GM18861 (cell line): ENCODE measurements around the gene CORO7.

Source experiments
- ATAC-seq: cut with Tn5 transposase; IDR thresholded peaks from one replicate; pipeline ENCODE4 v1.9.1; 2021; ENCODE audit not compliant: unreplicated experiment

Gene CORO7

DNA sequence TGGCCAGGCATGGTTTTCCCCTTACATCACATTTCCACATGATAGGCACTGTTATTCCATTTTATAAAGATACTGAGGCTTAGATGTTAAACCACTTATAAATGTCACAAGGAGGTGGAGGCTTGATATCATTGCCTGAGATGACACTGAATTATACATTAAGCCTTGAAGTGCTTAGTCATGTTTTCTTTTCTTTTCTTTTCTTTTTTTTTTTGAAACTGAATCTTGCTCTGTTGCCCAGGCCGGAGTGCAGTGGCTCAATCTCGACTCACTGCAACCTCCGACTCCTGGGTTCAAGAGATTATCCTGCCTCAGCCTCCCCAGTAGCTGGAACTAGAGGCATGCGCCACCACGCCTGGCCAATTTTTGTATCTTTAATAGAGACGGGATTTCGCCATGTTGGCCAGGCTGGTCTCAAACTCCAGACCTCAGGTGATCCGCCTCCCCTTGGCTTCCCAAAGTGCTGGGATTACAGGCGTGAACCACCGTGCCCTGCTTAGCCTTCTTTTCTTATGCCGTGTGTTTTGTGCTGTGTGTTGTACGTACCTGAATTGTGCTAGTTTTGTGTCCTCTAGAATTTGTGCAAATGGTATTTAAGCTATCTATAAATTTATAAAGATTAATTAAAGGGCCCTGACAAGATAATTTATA is 10.5 kb upstream of the CORO7 start:
- ATAC-seq, result no peak

DNA sequence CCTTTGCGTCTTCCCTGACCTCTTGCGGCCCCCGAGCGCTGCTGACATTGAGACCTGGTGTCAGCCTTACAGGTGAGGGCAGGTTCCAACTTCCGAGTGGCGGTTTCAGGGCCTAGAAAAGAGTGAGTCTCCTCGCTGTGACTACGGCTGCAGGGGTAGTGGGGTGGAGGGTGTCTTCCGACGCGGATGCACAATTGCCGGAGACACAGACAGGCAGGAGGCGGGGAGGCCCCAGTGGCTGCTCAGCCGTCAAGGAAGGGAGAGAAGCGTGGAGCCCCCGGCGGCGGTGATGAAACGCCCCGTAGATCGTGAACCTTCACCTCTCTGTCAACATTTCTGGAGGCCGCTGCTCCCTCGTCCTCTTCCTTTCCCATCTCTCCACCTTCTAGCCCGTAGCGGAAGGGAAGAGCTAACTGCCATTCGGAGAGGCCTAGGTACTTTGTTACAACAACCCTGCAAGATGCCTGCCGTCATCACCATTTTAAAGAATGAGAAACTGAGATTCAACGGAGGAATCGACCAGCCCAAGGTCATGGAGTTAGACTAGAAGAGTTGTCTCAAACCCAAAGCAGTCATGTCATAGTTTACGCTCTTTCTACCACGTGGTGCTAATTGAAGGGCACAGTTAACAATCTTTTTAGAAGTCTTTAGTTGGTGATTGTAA is 9.8 kb upstream of the CORO7 start:
- peak; percentile 11 for ATAC-seq

DNA sequence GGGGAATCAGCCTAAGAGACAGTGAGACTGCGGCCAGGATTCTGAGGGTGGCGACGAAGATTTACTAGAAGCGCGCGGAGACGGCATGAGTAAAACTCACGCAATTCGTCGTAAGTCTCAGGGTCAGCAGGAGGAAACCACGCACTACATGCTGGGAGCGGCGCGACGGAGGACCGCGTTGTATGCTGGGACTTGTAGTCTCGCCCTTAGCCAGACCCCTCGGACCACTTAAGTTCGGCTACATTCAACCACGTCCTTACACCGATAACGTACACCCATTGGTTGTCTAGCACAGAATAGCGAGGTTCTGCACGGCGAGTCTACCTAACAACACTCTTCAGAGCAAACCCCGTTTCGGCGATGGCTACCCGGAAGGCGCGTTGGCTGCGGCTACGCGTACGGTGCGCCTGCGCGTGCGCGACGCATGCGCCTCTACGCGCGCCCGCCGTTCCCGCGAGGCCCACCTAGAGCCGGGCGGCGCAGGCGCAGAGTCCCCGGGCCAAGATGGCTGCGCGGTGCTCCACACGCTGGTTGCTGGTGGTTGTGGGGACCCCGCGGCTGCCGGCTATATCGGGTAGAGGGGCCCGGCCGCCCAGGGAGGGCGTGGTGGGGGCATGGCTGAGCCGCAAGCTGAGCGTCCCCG is 9.1 kb upstream of the CORO7 start, which contains the start of gene DNAJA3:
Gene DNAJA3 (plus strand): TSS at position 491 of the 643 bp plus-strand sequence. CDS start 14 bp downstream, at position 505.
- peak; percentile 83 for ATAC-seq

DNA sequence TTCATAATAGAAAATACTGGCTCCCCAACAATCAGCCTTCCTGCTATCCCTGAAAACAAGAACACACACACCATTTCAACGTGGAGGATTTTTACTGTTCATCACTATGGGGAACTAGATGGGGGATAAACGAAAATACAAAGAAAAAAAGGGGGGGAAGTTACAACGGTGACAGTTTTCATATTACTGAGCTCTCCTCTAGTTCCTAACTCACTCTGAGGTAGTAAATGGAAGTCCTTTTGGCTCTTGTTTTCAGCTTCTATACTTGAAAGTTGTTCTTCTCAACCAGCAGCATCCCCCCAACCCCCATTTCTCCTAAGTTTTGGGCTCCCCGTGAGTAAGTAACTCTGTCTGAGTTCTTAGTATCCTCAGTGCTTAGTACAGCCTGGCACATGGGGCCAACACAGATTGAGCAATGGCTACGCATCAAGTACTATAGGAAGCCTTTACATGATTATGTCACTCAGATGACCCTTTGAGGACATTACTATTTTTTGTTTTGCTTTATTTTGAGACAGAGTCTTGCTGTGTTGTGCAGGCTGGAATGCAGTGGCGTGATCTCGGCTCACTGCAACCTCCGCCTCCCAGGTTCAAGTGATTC is 4.2 kb upstream of the CORO7 start:
- no peak for ATAC-seq

DNA sequence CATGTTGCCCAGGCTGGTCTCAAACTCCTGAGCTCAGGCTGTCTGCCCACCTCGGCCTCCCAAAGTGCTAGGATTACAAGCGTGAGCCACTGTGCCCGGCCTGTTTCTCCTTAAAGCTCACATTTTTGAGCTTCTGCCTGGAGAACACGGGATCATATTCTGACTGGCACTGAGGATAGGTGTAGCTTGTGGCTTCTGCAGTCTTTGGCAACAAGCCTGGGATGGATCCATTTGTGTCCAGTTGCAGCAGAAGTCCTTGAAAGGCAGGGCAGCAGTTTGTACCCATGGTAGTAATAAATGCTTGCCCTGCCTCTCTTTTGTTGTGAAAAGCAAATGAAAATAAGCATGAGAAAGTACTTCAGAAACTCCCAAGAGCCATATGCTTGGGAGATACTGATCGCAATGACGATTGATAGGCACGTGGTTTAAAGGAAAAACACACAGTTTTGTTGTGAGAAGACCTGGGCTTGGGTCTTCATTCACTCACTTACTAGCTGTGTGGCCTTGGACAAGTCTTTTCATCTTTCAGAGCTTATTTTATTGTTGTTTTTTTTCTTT is 3.1 kb upstream of the CORO7 start:
- ATAC-seq, result no peak

DNA sequence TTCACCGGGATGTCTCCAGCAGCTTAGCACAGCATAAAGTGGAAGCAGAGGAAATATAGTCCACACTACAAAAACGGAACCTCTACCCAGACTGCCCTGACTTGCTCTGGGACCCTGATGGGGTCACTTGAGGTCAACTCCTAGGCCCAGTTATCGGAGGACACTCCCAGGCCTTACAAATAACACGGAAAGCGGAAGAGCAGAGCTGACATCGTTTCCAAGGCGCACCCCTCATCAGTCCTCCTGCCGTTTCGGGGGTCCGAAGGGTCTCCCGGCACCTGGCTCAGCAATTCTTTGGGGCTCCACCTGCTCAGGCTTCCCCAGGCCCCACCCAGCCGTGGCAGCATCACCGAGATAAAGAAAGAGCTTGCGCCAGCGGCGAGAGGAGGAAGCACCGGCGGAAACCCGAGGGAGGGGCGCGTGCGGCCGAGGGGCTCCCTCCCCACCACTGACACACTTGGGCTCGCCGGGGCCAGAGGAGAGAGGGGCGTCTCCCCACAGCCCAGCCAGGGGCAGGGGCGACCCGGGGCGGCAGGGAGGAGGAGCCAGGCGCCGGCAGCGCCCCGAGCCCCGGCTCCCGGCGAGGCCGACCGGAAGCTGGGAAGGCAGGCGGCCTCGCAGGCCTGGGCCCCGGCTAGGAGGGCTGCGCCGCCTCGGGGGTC is 727 bp downstream of the CORO7 start:
- peak; percentile 5 for ATAC-seq

DNA sequence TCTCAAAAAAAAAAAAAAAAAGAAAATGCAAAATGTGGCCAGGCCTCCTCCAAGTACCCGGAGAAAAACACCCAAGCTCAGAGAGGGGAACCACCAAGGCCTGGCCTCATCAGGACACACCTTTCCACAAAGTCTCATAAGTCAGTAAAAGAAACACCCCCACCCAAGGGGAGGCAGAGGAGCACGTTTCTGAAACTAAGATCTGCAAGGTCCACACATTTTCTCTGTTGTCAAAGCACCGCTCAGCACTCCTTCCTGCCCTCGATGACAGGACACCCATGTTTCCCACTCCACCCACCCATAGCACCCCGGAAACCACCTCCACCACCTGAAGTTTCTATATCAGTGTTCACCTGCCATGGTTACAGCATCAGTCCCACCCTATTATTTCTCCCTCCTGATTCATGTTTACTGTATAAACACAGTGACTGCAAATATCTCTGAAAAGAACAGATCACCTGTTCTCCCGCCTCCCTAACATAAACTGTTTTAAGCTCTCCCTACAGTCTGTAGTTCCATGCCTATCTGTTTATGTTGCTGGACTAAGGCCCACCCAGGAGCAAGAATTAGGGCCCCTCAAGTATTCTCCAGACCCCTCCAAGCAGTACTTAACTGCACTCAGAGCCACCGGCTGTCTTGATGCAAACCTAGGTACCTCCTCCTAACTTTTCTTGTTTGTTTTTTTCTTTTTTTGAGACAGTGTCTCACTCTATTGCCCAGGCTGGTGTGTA is 2.0 kb downstream of the CORO7 start:
- peak; percentile 69 for ATAC-seq

DNA sequence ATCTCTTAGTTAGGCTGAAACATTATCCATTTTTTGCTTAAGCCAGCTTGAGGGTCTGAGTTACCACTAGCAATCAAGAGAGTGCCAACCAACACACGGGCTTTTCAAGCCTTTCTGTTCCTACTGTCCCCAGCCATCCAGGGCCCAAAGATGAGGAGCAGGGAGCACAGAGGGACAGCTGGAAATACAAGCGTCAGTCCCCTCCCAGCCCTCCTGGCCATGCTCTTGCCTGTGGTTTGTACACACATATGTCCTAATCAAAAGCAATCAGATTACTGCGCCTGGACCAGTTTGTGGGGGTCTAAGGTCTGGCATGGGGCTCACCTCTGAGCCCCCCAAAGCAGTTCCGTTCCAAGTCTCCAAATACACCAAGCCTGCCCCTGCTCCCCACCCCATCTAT is 3.5 kb downstream of the CORO7 start:
- no peak for ATAC-seq

DNA sequence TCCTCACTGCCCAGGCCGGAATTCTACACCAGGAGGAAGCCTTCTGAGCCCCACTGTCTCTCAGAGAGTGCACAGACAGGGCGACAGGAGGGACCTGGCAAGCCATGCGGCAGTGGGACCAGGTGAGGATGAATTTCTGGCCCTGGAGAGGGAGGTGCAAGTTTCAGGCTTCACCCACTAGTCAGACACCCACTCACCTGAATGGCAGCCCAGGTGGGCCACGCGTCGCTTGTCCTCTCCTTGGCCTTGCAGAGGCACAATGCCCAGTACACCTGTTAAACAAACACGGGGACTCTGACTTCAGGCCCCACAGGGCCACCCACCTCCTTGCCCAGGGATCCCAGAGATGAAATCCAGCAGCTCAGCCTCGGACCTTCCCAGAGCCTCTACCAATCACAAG is 4.2 kb downstream of the CORO7 start:
- ATAC-seq, result no peak

DNA sequence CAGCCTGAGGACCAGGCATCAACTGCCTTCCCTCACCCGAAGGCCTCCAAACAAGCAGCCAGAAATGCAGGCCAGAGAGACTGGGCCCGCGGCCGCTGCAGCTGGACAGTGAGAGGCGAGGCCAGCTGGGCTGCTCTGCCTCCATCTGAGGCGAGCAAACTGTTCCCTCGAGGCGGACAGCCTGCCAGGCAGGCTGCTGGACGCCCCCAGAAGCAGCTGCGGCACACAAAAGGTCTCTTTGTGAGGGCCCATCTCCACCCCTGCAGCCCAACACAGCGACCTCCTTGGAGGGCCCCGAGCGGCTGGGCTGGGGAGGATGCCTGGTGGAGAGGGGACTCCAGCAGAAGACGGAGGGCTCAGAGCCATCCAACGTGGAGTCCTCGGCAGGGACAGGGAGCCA is 4.7 kb downstream of the CORO7 start:
- ATAC-seq, result no peak

DNA sequence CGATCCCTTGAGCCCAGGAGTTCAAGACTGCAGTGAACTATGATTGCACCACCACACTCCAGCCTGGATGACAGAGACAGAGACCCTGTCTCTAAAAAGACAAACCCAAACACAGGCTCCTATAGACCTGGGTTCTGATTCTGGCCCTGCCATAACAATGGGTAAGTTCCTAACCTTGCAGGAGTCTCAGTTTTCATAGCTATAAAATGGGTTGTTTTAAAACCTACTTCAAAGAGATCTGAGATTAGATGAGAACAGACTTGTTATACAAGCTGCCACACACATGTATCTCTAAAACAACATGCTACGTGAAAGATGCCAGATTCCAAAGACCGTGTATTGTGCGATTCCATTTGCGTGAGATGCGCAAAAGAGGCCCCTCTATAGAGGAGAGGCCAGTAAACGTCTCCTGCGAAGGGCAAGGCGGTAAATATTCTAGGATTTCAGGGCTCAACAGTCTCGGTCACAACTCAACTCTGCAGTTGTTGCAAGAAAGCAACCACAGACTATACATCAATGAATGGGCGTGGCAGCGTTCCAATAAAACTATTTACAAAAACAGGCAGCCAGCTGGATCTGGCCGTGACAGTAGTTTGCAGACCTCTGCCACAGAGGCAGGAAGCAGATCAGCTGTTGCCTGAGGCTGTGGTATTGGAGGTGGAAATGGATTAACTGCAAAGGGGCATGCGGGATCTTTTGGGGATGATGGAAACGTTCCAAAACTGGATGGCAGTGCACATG is 5.9 kb downstream of the CORO7 start:
- ATAC-seq, result no peak

DNA sequence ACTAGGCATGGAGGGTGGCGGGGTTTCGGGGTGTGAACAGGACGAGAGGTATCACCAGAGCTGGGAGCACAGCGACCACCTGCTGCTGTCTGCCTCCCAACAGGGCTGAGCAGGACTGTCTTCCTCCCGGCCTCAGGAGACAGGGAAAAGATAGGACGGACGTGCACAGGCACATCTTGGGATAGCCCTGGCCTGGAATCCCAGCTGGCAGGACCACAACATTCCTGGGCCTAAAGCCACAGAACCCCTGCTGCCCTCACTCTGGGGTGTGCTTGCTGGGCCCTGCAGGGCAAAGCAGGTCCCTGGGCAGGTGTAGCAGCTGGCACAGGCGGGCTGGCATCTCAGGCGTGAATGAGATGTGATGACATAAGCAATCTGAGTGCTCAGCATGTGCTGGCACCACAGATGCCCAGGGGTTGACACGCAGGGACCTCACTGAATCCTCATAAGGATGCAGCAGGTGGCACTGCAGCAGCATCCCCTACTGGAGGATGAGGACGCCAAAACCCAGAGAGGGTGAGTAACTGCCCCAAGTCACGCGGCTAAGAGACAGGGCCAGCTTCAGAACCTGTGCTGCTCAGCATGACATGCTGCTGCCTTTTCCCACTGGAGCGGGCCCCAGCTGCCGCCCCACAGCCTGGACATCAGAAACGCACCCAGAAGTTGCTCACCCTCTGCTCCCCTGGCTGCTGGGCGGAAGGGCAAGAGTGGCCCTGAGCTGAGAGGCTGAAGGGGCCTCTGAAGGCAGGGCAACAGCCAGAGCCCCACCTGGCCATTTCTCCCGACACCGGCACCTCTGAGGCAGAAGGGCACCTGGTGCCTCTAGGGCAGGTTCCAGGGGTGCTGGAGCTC is 7.1 kb downstream of the CORO7 start:
- ATAC-seq, result no peak

DNA sequence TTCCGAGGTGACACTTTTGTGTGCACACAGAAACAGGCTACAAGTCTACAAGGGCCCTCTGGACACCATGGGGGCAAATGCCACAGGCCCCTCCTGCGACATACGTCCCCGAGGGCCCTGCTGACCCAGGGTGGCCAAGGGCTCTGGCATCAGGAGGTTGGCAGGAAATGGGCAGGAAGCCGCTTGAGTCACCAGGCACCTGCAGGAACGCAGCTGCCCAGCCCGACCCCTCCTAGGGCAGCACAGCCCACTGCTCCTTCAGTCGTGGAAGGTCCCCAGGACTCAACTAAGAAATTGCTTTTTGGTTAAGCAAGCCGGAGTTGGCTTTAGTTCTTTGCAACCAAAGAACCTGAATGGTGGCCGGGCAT is 8.1 kb downstream of the CORO7 start:
- ATAC-seq, result no peak

DNA sequence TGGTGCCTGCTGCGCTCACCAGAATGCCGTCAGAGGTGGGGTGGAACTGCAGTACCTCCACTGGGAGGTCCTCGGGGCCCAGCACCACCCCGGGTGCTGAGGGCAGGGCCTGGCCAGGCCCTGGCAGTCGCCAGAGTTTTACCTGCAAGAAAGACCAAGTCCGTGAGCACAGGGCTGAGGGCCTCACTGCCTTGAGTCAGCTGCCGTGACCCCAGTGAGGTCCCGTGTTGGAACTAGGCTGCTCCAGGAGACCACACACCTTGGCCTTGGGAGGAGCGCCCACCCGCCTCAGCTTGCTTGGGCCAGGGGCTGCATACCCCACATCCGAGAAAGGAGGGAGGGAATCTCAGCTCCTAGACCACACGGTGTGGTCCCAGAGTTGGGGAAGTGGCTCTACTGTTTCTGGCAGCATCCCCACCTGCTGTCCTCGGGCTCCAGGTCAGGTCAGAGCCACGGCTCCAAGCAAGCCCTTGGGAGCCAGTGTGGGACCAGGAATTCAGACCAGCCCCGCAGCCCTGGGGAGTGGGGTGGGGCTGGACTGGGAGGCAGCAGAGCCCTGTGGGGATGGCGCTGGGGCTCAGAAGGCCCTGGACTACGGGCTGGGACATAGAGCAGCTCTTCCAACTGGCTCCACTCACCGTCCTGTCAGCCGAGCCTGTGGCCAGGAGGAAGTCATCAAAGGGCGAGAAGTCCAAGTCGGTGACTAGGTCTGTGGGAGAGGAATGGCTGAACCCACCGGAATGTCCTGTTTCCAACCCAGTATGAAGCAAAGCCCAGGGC is 8.7 kb downstream of the CORO7 start:
- ATAC-seq, result no peak

DNA sequence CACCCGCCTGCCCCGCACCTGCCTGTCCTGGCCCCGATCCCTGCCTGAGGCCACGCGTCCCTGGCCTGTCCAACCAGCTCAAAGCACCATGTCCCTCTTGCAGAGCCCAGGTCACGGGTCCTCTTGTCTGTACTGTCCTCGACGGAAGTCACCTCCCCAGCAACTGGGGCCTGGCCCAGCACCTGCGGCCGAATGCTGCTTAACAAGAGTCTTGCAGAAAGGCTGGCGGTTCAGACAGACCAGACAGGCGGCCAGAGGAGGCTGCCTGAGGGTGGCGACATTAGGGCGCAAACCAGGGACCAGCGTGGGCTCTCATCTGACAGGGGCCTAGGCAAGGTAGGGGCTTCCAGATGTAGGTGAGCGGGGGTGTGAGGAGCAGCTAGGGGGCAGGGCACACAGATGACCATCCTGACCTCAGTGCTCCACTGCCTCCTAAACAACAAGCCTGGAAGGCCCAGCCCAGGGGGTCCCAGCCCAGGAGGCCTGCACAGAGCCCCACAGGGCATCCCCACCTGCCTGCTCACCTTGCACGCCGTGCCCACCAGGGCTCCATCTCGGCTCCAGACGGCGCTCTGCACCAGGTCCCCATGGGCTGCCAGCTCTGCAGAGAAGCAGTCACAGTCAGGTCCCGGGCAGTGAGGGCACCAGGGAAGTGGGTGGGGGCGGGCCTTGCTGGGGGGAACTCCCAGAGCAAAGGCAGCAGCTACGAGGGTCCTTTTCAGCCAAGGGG is 11.3 kb downstream of the CORO7 start:
- no peak for ATAC-seq

DNA sequence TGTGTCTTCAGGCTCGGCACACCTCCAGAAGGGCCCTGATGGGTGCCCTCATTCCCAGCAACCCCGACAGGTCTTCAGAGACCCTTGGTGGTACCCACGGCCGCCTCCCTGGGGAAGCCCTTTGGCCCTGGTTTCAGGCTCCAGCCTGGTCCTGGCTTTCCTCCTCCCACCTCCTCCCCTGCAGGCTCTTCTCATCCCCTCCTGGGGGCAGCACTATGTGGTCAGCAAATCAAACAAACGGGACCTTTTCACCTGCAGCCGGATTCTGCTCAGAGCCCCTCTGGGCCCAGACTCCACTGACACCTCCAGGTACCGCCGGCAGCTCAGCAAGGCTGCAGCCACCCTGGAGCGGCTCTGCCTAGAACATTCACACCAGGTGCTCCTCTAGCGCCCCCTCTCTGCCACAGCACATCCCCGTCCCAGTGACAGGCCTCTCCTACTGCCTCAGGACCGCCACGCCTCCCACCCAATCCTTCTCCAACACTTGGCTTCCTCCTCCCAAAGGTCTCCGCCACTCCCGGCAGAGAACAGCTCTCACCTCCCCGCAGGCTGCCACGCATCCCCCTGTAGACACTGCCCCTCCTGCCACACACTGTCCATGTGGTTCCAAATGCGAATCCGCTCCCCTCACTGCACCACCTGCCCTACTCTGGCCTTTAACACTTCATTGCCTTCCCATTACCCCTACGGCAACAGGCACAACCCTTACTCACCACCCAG is 12.0 kb downstream of the CORO7 start:
- ATAC-seq, result no peak
